ENCODE results near the gene EVA1A. TPM values are rescaled to one million over a fixed set of nuclear protein-coding genes. Genes with fewer than 3 reads are reported as not detected.

The EVA1A gene
- total RNA-seq, 1 donor from 2014 or later: 19.0 TPM

DNA sequence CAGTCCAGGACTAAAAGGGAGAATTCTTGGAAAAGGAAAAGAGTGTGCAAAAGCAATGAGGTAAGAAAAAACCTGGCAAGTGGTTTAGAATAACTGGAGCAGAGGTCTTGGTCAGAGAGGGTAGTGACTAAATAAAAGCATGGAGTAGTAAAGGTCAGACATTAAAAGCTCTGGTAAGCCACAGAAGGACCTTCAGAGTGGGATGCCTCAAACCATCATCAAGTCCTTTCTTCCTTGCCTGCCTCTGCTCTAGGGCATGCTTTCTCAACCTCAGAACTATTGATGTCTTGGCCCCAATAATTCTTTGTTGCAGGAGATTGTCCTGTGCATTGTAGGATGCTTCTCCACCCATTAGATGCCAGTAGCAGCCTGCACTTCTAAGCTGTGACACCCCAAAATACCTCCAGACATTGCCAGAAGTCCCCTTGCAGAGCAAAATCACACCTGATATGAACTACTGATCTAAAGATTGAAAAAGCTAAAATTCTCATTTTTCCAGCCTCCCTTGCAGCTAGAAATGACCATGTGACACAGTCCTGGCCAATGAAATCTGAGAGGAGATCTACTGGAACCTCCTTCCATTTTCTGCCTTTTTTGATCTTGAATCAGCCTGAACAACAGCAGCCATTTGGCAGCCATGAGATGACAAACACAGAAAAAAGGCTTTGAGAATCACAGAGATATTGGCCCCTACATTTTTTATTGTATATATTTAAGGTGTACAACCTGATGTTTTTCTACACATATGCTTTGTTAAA is 48.1 kb downstream of the EVA1A start:
- peak overlapping the region; percentile 28 for H3K27ac Mint-ChIP-seq (ENCODE audit: unreplicated experiment)
- H3K27ac ChIP-seq (ENCODE audit: low read depth, low read length): no peak overlapping the region

GRCh38 chr2:75506101-75506697 is 54.5 kb downstream of the EVA1A start:
- Histone ChIP-seq H4K20me1 (ENCODE audit: insufficient read depth, low read length) (peaks cover 23% of the 10 kb centered on the region), H3K4me3 (ENCODE audit: insufficient read depth, low read depth, low read length) (no peak overlapping the region), H3K4me2 (ENCODE audit: low read length) (no peak overlapping the region), H3K9me3 (ENCODE audit: insufficient read depth, low read depth, low read length) (no peaks in the 10 kb centered on the region), H2AFZ (ENCODE audit: low read depth, low read length) (no peak overlapping the region), H3K27me3 (ENCODE audit: insufficient read depth, low read length) (no peaks in the 10 kb centered on the region), H3K9ac (ENCODE audit: low read length) (no peak overlapping the region), H3K4me1 (ENCODE audit: insufficient read depth, low read length) (peaks cover 14% of the 10 kb centered on the region), H3K27ac (ENCODE audit: low read depth, low read length) (no peak overlapping the region), H3K36me3 (ENCODE audit: insufficient read depth, low read length) (peaks cover 9% of the 10 kb centered on the region), H3K79me2 (ENCODE audit: insufficient read depth, low read length) (peaks cover 54% of the 10 kb centered on the region)
- no peak for FAIRE-seq
- TF ChIP-seq, protein P1, sequence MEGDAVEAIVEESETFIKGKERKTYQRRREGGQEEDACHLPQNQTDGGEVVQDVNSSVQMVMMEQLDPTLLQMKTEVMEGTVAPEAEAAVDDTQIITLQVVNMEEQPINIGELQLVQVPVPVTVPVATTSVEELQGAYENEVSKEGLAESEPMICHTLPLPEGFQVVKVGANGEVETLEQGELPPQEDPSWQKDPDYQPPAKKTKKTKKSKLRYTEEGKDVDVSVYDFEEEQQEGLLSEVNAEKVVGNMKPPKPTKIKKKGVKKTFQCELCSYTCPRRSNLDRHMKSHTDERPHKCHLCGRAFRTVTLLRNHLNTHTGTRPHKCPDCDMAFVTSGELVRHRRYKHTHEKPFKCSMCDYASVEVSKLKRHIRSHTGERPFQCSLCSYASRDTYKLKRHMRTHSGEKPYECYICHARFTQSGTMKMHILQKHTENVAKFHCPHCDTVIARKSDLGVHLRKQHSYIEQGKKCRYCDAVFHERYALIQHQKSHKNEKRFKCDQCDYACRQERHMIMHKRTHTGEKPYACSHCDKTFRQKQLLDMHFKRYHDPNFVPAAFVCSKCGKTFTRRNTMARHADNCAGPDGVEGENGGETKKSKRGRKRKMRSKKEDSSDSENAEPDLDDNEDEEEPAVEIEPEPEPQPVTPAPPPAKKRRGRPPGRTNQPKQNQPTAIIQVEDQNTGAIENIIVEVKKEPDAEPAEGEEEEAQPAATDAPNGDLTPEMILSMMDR (IDR thresholded peaks at IDR 0.05; ENCODE audit: insufficient read depth, low read depth, low read length): no peak
- no peak for DNase-seq (ENCODE audit: low read depth)
- H3K27ac Mint-ChIP-seq (ENCODE audit: unreplicated experiment): no peak overlapping the region
- H3K27me3 Mint-ChIP-seq (ENCODE audit: low read depth, unreplicated experiment): no peaks in the 10 kb centered on the region
- H3K4me1 Mint-ChIP-seq (ENCODE audit: low read depth, unreplicated experiment): peaks cover 21% of the 10 kb centered on the region
- no peak overlapping the region for H3K4me3 Mint-ChIP-seq (ENCODE audit: unreplicated experiment)
- H3K36me3 Mint-ChIP-seq (ENCODE audit: low read depth, unreplicated experiment): peaks cover 11% of the 10 kb centered on the region
- H3K9me3 Mint-ChIP-seq (ENCODE audit: unreplicated experiment): peaks cover 3% of the 10 kb centered on the region

More for the DNA sequence above, 48.1 kb downstream of the EVA1A start:
- H3K4me1 ChIP-seq (ENCODE audit: insufficient read depth, low read length): no peaks in the 10 kb centered on the region
- Mint-ChIP-seq H3K36me3 (ENCODE audit: low read depth, unreplicated experiment) (peaks cover 48% of the 10 kb centered on the region), H3K27me3 (ENCODE audit: low read depth, unreplicated experiment) (no peaks in the 10 kb centered on the region), H3K9me3 (ENCODE audit: unreplicated experiment) (peaks cover 15% of the 10 kb centered on the region), H3K4me1 (ENCODE audit: low read depth, unreplicated experiment) (peaks cover 1% of the 10 kb centered on the region), H3K4me3 (ENCODE audit: unreplicated experiment) (no peak overlapping the region)
- no peak overlapping the region for H3K9ac ChIP-seq (ENCODE audit: low read length)
- H3K4me3 ChIP-seq (ENCODE audit: insufficient read depth, low read depth, low read length): no peak overlapping the region
- H3K79me2 ChIP-seq (ENCODE audit: insufficient read depth, low read length): peaks cover 62% of the 10 kb centered on the region
- no peak for FAIRE-seq
- DNase-seq (ENCODE audit: low read depth): no peak
- peaks cover 11% of the 10 kb centered on the region for H4K20me1 ChIP-seq (ENCODE audit: insufficient read depth, low read length)
- no peak overlapping the region for H2AFZ ChIP-seq (ENCODE audit: low read depth, low read length)
- peaks cover 6% of the 10 kb centered on the region for H3K9me3 ChIP-seq (ENCODE audit: insufficient read depth, low read depth, low read length)
- H3K27me3 ChIP-seq (ENCODE audit: insufficient read depth, low read length): no peaks in the 10 kb centered on the region
- TF ChIP-seq, protein P1 (IDR thresholded peaks at IDR 0.05; ENCODE audit: insufficient read depth, low read depth, low read length): no peak
- no peak for TF ChIP-seq EZH2 (IDR thresholded peaks at IDR 0.05; ENCODE audit: insufficient read depth, low read length)
- H3K36me3 ChIP-seq (ENCODE audit: insufficient read depth, low read length): peaks cover 35% of the 10 kb centered on the region
- no peak overlapping the region for H3K4me2 ChIP-seq (ENCODE audit: low read length)

DNA sequence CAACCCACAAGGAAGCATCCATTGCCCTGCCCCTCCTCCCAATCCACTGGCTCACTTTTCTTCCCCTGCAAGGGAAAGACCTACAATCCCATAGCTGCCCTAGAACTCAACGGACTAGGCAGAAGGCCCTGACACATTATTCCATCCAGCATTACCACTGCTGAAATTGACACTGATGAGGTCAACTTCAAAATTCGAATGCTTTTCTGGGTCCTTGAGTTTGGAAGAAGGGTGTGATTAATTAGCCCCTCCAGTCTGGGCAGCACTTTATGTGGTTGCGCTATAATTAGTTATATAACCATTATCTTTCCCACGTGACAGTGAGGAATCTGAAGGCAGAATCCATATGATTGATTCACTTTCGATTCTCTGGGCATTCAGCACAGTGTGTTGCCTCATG is 55.7 kb downstream of the EVA1A start:
- no peak for FAIRE-seq

More for the DNA sequence above, 55.7 kb downstream of the EVA1A start:
- Histone ChIP-seq H3K9ac (ENCODE audit: low read length) (no peak overlapping the region), H3K4me2 (ENCODE audit: low read length) (no peak overlapping the region), H3K4me3 (ENCODE audit: insufficient read depth, low read depth, low read length) (no peak overlapping the region), H3K27me3 (ENCODE audit: insufficient read depth, low read length) (no peaks in the 10 kb centered on the region), H3K9me3 (ENCODE audit: insufficient read depth, low read depth, low read length) (no peaks in the 10 kb centered on the region), H3K4me1 (ENCODE audit: insufficient read depth, low read length) (peaks cover 14% of the 10 kb centered on the region), H4K20me1 (ENCODE audit: insufficient read depth, low read length) (peaks cover 23% of the 10 kb centered on the region), H3K36me3 (ENCODE audit: insufficient read depth, low read length) (peaks cover 9% of the 10 kb centered on the region), H3K27ac (ENCODE audit: low read depth, low read length) (no peak overlapping the region), H2AFZ (ENCODE audit: low read depth, low read length) (no peak overlapping the region), H3K79me2 (ENCODE audit: insufficient read depth, low read length) (peaks cover 60% of the 10 kb centered on the region)
- DNase-seq (ENCODE audit: low read depth): peak; percentile 65
- no peak overlapping the region for H3K4me3 Mint-ChIP-seq (ENCODE audit: unreplicated experiment)
- H3K36me3 Mint-ChIP-seq (ENCODE audit: low read depth, unreplicated experiment): peaks cover 9% of the 10 kb centered on the region
- H3K4me1 Mint-ChIP-seq (ENCODE audit: low read depth, unreplicated experiment): peaks cover 27% of the 10 kb centered on the region
- no peaks in the 10 kb centered on the region for H3K27me3 Mint-ChIP-seq (ENCODE audit: low read depth, unreplicated experiment)
- H3K27ac Mint-ChIP-seq (ENCODE audit: unreplicated experiment): no peak overlapping the region
- TF ChIP-seq, protein P1 (IDR thresholded peaks at IDR 0.05; ENCODE audit: insufficient read depth, low read depth, low read length): no peak
- TF ChIP-seq EZH2 (IDR thresholded peaks at IDR 0.05; ENCODE audit: insufficient read depth, low read length): no peak
- H3K9me3 Mint-ChIP-seq (ENCODE audit: unreplicated experiment): peaks cover 3% of the 10 kb centered on the region
